K562 (cell line): Measurements from ENCODE around the gene AGAP1. TPM values are rescaled to one million over a fixed set of nuclear protein-coding genes. Genes with fewer than 3 reads are reported as not detected.
A peak's percentile ranks its signal among the peaks of the same experiment; 100 is the strongest.

ENCODE experiments used
- ATAC-seq: fragments of 200-7000 bp; cut with Tn5 transposase; 3 replicates; pipeline ENCODE4 v1.9.1; 2020; ENCODE audit warnings: moderate library complexity
- BruUV-seq: library from RNA; stranded (reverse); fragments of 400-500 nt; replicated peaks from 2 replicates; lab custom pipeline; 2021; lab: Mats Ljungman, UMichigan
- CTCF ChIA-PET: fragments of 300-600 bp; formaldehyde crosslinking; extraction: SDS; loops from one replicate; lab custom pipeline; 2021; ENCODE audit warnings: low intra/inter-chr PET ratio; lab: Yijun Ruan, JAX
- POLR2A ChIA-PET: fragments of 300-600, 350-650 bp; sonication (Branson Sonifier 250); formaldehyde crosslinking; extraction: SDS; loops from one replicate; lab custom pipeline; 2021; ENCODE audit warnings: antibody characterized with exemption, inconsistent platforms; lab: Yijun Ruan, JAX
- DNase-seq, 4 experiments: peaks; one replicate each; pipeline versions ENCODE4 v3.0.0 to v3.0.0-alpha.2; 2011 to 2018; ENCODE audit warnings: low spot score in 3 of 4, mixed read lengths in 3 of 4; ENCODE audit errors: extremely low read depth in 1 of 4
- FAIRE-seq: peaks from 2 replicates; lab custom pipeline; 2011; peaks lifted over from hg19 to GRCh38; lab: Jason Lieb, UNC
- H2AFZ ChIP-seq: 2 replicates; pipeline ENCODE4 v1.6.0; 2011; ENCODE audit warnings: low read depth, low read length, control low read depth, inconsistent platforms
- H3K27ac ChIP-seq: fragments of 200-600 bp; 3 replicates; pipeline ENCODE4 v1.8.0; 2011; ENCODE audit warnings: low read depth, mild to moderate bottlenecking, control low read depth, inconsistent platforms, low read length, moderate library complexity, mixed read lengths; ENCODE audit errors: extremely low read depth
- H3K27me3 ChIP-seq, 2 experiments: fragments of 300-600 bp in 1 of 2; 2 replicates in 1 of 2; 3 replicates in 1 of 2; pipeline versions ENCODE4 v1.6.0 to v1.8.0; 2011; ENCODE audit warnings: inconsistent platforms in 2 of 2, low read length in 2 of 2, mild to moderate bottlenecking in 1 of 2, mixed read lengths in 1 of 2, moderate library complexity in 1 of 2; ENCODE audit not compliant: control insufficient read depth in 2 of 2, insufficient read depth in 2 of 2
- H3K36me3 ChIP-seq: fragments of 300-600 bp; 3 replicates; pipeline ENCODE4 v1.8.0; 2011; ENCODE audit warnings: mild to moderate bottlenecking, low read length, inconsistent platforms; ENCODE audit not compliant: control insufficient read depth, insufficient read depth
- H3K4me1 ChIP-seq, 2 experiments: fragments of 200-600 bp in 1 of 2; replicated peaks in 1 of 2; 2 replicates in 1 of 2; 3 replicates in 1 of 2; pipeline versions ENCODE4 v1.5.1 to v1.8.0; 2011; ENCODE audit warnings: inconsistent platforms in 2 of 2, low read length in 2 of 2, mild to moderate bottlenecking in 1 of 2, mixed read lengths in 1 of 2, moderate library complexity in 1 of 2; ENCODE audit not compliant: control insufficient read depth in 2 of 2, insufficient read depth in 2 of 2
- H3K4me2 ChIP-seq: 2 replicates; pipeline ENCODE4 v1.6.1; 2011; ENCODE audit warnings: low read length, control low read depth, inconsistent platforms, mixed read lengths; ENCODE audit not compliant: insufficient read depth
- H3K4me3 ChIP-seq: fragments of 200-600 bp; sonication (generic), shearing (Covaris generic); 2 replicates; pipeline ENCODE4 v1.5.1; 2016; ENCODE audit warnings: control low read depth, inconsistent platforms
- H3K79me2 ChIP-seq: fragments of 200-600 bp; 3 replicates; pipeline ENCODE4 v1.8.0; 2011; ENCODE audit warnings: low read length, inconsistent platforms; ENCODE audit not compliant: control insufficient read depth, insufficient read depth
- H3K9ac ChIP-seq, 2 experiments: 2 replicates each; pipeline versions ENCODE4 v1.6.0 to v1.6.1; 2011; ENCODE audit warnings: low read depth in 2 of 2, low read length in 2 of 2, control low read depth in 1 of 2, inconsistent platforms in 1 of 2, mild to moderate bottlenecking in 1 of 2, mixed read lengths in 1 of 2; ENCODE audit not compliant: insufficient read depth in 1 of 2
- H3K9me1 ChIP-seq: one replicate; pipeline ENCODE4 v1.6.0; 2011; ENCODE audit warnings: inconsistent platforms, mild to moderate bottlenecking, low read length, moderate library complexity; ENCODE audit not compliant: control insufficient read depth, insufficient read depth
- H3K9me3 ChIP-seq: replicated peaks from 2 replicates; pipeline ENCODE4 v1.5.1; 2011; ENCODE audit warnings: low read depth, low read length, inconsistent platforms; ENCODE audit not compliant: control insufficient read depth, insufficient read depth
- H4K20me1 ChIP-seq: replicated peaks from 2 replicates; pipeline ENCODE4 v1.6.1; 2011; ENCODE audit warnings: low read length, inconsistent platforms, mixed read lengths; ENCODE audit not compliant: control insufficient read depth, insufficient read depth
- E2F3 ChIP-seq: fragments of 250-450 bp; sonication (Bioruptor Pico); IDR thresholded peaks from 2 replicates; pipeline ENCODE4 v1.4.0; 2020; ENCODE audit warnings: mild to moderate bottlenecking
- EHMT2 ChIP-seq: fragments of 450-650 bp; IDR thresholded peaks from 2 replicates; pipeline ENCODE4 v1.6.1; 2018; ENCODE audit warnings: antibody characterized with exemption
- NFIC ChIP-seq: fragments of 450-650 bp; IDR thresholded peaks from 2 replicates; pipeline ENCODE4 v1.6.1; 2017; ENCODE audit warnings: mild to moderate bottlenecking, inconsistent platforms
- POLR3G ChIP-seq: IDR thresholded peaks from 2 replicates; pipeline ENCODE4 v1.6.1; 2011; ENCODE audit not compliant: insufficient read length, insufficient replicate concordance; ENCODE audit errors: extremely low read depth
- REST ChIP-seq, 2 experiments: fragments of 450-650 bp; formaldehyde crosslinking in 1 of 2; IDR thresholded peaks; 2 replicates each; pipeline versions ENCODE4 v1.4.0 to v1.6.1; 2014 to 2020; ENCODE audit warnings: mild to moderate bottlenecking in 2 of 2, borderline replicate concordance in 1 of 2, low read depth in 1 of 2
- ZNF511 ChIP-seq: sonication (generic); formaldehyde crosslinking; IDR thresholded peaks from 2 replicates; pipeline ENCODE4 v1.8.0; 2022; ENCODE audit warnings: mild to moderate bottlenecking, missing genetic modification reagents
- WGBS: fragments of 100-300 bp; shearing (Covaris generic); methylation state at CpG from one replicate; pipeline ENCODE4 v1.1.6; 2016; ENCODE audit warnings: low coverage, mixed read lengths; ENCODE audit not compliant: insufficient coverage; ENCODE audit errors: missing lambda C conversion rate; 5-methylcytosine and 5-hydroxymethylcytosine counted together
- in situ Hi-C: fragments of 300-500 bp; cut with MboI; formaldehyde crosslinking; loops from 4 replicates; pipeline ENCODE4 v1.15.0; 2018; ENCODE audit warnings: inconsistent platforms, mixed read lengths
- intact Hi-C: fragments of 100-400 bp; cut with micrococcal nuclease; formaldehyde crosslinking; loops from 2 replicates; pipeline ENCODE4 v1.14.2; 2022
- polyA plus RNA-seq, 8 experiments: library from polyadenylated mRNA; depleted of rRNA in 4 of 8; stranded (reverse) in 5 of 8; unstranded in 3 of 8; fragments of >200 nt; fragmentation: Nextera tagmentation in 2 of 8; fragmentation: Illumina TruSeq in 1 of 8; extraction: Ambion mirVana in 2 of 8; extraction: Trizol in 1 of 8; gene quantifications; 2 replicates each; pipeline versions ENCODE4 v1.2.1 to v1.2.3, GENCODE V29; 2011 to 2014; ENCODE audit warnings: inconsistent platforms in 1 of 8, missing spikeins in 1 of 8
- total RNA-seq, 7 experiments: library from RNA; depleted of rRNA in 6 of 7; stranded (reverse); fragments of >200 nt in 6 of 7; fragmentation: Illumina TruSeq in 2 of 7; extraction: Trizol in 2 of 7; gene quantifications; 2 replicates each; pipeline versions ENCODE4 v1.2.1 to v1.2.3, GENCODE V29; 2011 to 2021; ENCODE audit warnings: low replicate concordance in 1 of 7

The AGAP1 gene
- total and polyA plus RNA-seq, 9 of the 15 experiments (the other 6 are each of a cell fraction or from before 2014, with no cell fraction given), result 1.3 to 24.0 (median 10.6) TPM

GRCh38 chr2:235979753-235980435 is 486.1 kb downstream of the AGAP1 start:
- no peaks in the 10 kb centered on the region for H3K4me1 ChIP-seq
- H3K9ac ChIP-seq, result no peak overlapping the region
- intact Hi-C loops, result no loop called here
- no peak for FAIRE-seq
- TF ChIP-seq NFIC, result peak; percentile 65
- TF ChIP-seq ZNF511 (CRISPR knock-in tag), result no peak
- no peak overlapping the region for H2AFZ ChIP-seq
- in situ Hi-C loops, result no loop called here
- H3K4me2 ChIP-seq, result no peak overlapping the region
- no peaks in the 10 kb centered on the region for H3K9me1 ChIP-seq
- CTCF ChIA-PET, result no interaction called here
- no TSS peak for BruUV-seq
- H4K20me1 ChIP-seq, result 0 out of 2 replicates have a peak, but pooled peaks cover 2% of the 10 kb centered on the region
- H3K79me2 ChIP-seq, result no peaks in the 10 kb centered on the region
- H3K4me3 ChIP-seq, result no peak overlapping the region
- no peak for DNase-seq
- POLR2A ChIA-PET, result interaction anchor here (0.5 kb wide), 1 partner anchor 220 kb away, joined by 3 read pairs; no protein-coding TSS in a partner anchor
- no peaks in the 10 kb centered on the region; the same call in 2 of the 3 replicates for H3K36me3 ChIP-seq
- 86% methylated on average over 15 of the region's 15 CpGs for WGBS
- no peaks in the 10 kb centered on the region for H3K27me3 ChIP-seq
- no peak for ATAC-seq
- no peaks in the 10 kb centered on the region for H3K9me3 ChIP-seq
- H3K27ac ChIP-seq, result no peak overlapping the region

- DNase-seq, result no peak
- H3K4me3 ChIP-seq, result no peak overlapping the region
- H2AFZ ChIP-seq, result no peak overlapping the region
- ChIA-PET CTCF (no interaction called here), POLR2A (interaction anchor here (0.6 kb wide), 1 partner anchor 193 kb away, joined by 3 read pairs; no protein-coding TSS in a partner anchor)
- no peak overlapping the region for H3K27ac ChIP-seq
- 93% methylated on average over 7 of the region's 15 CpGs for WGBS
- H3K9ac ChIP-seq, result no peak overlapping the region
- H3K4me2 ChIP-seq, result no peak overlapping the region
- in situ Hi-C loops (no loop called here), intact Hi-C loops (no loop called here)
- no peaks in the 10 kb centered on the region for H3K4me1 ChIP-seq
- FAIRE-seq, result no peak
- H4K20me1 ChIP-seq, result no peaks in the 10 kb centered on the region
- BruUV-seq, result no TSS peak
- ATAC-seq, result no peak
- no peaks in the 10 kb centered on the region for H3K79me2 ChIP-seq
- H3K27me3 ChIP-seq, result no peaks in the 10 kb centered on the region
- no peaks in the 10 kb centered on the region for H3K36me3 ChIP-seq
- no peaks in the 10 kb centered on the region for H3K9me3 ChIP-seq
- H3K9me1 ChIP-seq, result no peaks in the 10 kb centered on the region
- TF ChIP-seq E2F3 (CRISPR knock-in tag) (no peak), POLR3G (no peak), EHMT2 (no peak), REST (IDR thresholded peaks at IDR 0.05; ENCODE audit: borderline replicate concordance) (no peak), REST (CRISPR knock-in tag; IDR thresholded peaks at IDR 0.05; ENCODE audit: low read depth) (no peak)
These were observed 487.8 kb downstream of the AGAP1 start for GRCh38 chr2:235981631-235982030.
